Measurements from ENCODE around the gene CDH26. TPM values are rescaled to one million over a fixed set of nuclear protein-coding genes. Genes with fewer than 3 reads are reported as not detected.
A peak's percentile ranks its signal among the peaks of the same experiment; 100 is the strongest.

CDH26 gene
- total and polyA plus RNA-seq, 9 of the 15 experiments (the other 6 are each of a cell fraction or from before 2014, with no cell fraction given), result 0.07 to 0.13 (median 0.10) TPM; not detected in 4

GRCh38 chr20:59933296-59933848, 24.9 kb upstream of the CDH26 start, which contains the start of gene SYCP2 (continued):
- TF ChIP-seq MGA (IDR thresholded peaks at IDR 0.05) (peak; percentile 98), E2F6 (IDR thresholded peaks at IDR 0.05; ENCODE audit: borderline replicate concordance in 1 of 2, extremely low read depth in 1 of 2, insufficient read depth in 1 of 2, insufficient read length in 1 of 2, low read depth in 1 of 2, low read length in 1 of 2, poor library complexity in 1 of 2, severe bottlenecking in 1 of 2) (peak; percentile 99 to 100)
